Smooth muscle cell (in vitro differentiated cells): Measurements from ENCODE around the gene TMCO2. TPM values are rescaled to one million over a fixed set of nuclear protein-coding genes. Genes with fewer than 3 reads are reported as not detected.
"Not testable (repeated sequence)": the region's sequence is repeated elsewhere in the genome, so short reads cannot be mapped to it uniquely, and the experiment has no call there.

Source experiments
- DNase-seq: peaks from one replicate; lab custom pipeline; 2025; ENCODE audit not compliant: unreplicated experiment; lab: John Stamatoyannopoulos, UW
- H2AFZ ChIP-seq: fragments of 200-600 bp; sonication (generic); 2 replicates; pipeline ENCODE4 v1.6.0; 2016; ENCODE audit warnings: antibody characterized with exemption, low read depth, mild to moderate bottlenecking
- H3F3A ChIP-seq: fragments of 200-600 bp; sonication (generic); 2 replicates; pipeline ENCODE4 v1.6.0; 2017; ENCODE audit warnings: antibody characterized with exemption, low read depth
- H3K27ac ChIP-seq: fragments of 200-600 bp; sonication (generic); 2 replicates; pipeline ENCODE4 v1.5.1; 2016; ENCODE audit warnings: low read depth, mild to moderate bottlenecking
- H3K27me3 ChIP-seq: fragments of 200-600 bp; sonication (generic); 2 replicates; pipeline ENCODE4 v1.6.1; 2016; ENCODE audit warnings: low read depth, mild to moderate bottlenecking
- H3K36me3 ChIP-seq: fragments of 200-600 bp; sonication (generic); 2 replicates; pipeline ENCODE4 v1.5.1; 2016; ENCODE audit warnings: low read depth
- H3K4me1 ChIP-seq: fragments of 200-600 bp; sonication (generic); 2 replicates; pipeline ENCODE4 v1.5.1; 2016; ENCODE audit warnings: low read depth
- H3K4me2 ChIP-seq: fragments of 200-600 bp; sonication (generic); 2 replicates; pipeline ENCODE4 v1.6.0; 2016; ENCODE audit warnings: mild to moderate bottlenecking
- H3K4me3 ChIP-seq: fragments of 200-600 bp; sonication (generic); 2 replicates; pipeline ENCODE4 v1.5.1; 2016; ENCODE audit warnings: mild to moderate bottlenecking
- H3K79me2 ChIP-seq: fragments of 200-600 bp; sonication (generic); 2 replicates; pipeline ENCODE4 v1.6.0; 2016; ENCODE audit warnings: low read depth, mild to moderate bottlenecking
- H3K9ac ChIP-seq: fragments of 200-600 bp; sonication (generic); 2 replicates; pipeline ENCODE4 v1.6.0; 2016; ENCODE audit warnings: low read depth
- H3K9me3 ChIP-seq: fragments of 200-600 bp; sonication (generic); replicated peaks from 2 replicates; pipeline ENCODE4 v1.5.1; 2016; ENCODE audit warnings: low read depth
- H4K20me1 ChIP-seq: fragments of 200-600 bp; sonication (generic); 2 replicates; pipeline ENCODE4 v1.6.0; 2016; ENCODE audit warnings: low read depth
- WGBS: methylation state at CpG from one replicate; pipeline ENCODE4 v1.1.7; 2016; ENCODE audit warnings: low lambda C conversion rate; 5-methylcytosine and 5-hydroxymethylcytosine counted together
- polyA plus RNA-seq: library from polyadenylated mRNA; unstranded; fragments of >200 nt; fragmentation: Nextera tagmentation; extraction: Ambion mirVana; gene quantifications from 2 replicates; pipeline ENCODE4 v1.2.1, GENCODE V29; 2016
- total RNA-seq: library from RNA; depleted of rRNA; stranded (reverse); fragments of >200 nt; gene quantifications from 2 replicates; pipeline ENCODE4 v1.2.3, GENCODE V29; 2014
- TF ChIP-seq, protein P1 (sequence below): fragments of 200-600 bp; sonication (generic); IDR thresholded peaks from 2 replicates; pipeline ENCODE4 v1.5.1; 2017; ENCODE audit warnings: borderline replicate concordance, mild to moderate bottlenecking, antibody characterized with exemption; ENCODE audit not compliant: insufficient read depth, poor library complexity, severe bottlenecking

The TMCO2 gene
- total and polyA plus RNA-seq, 2 experiments from 2014 or later = not detected

GRCh38 chr1:40218333-40218732, 29.4 kb upstream of the TMCO2 start:
- Histone ChIP-seq H4K20me1 (peaks cover 75% of the 10 kb centered on the region), H3K27me3 (no peaks in the 10 kb centered on the region), H3K9me3 (no peaks in the 10 kb centered on the region), H3K27ac (no peak overlapping the region), H3K9ac (no peak overlapping the region), H2AFZ (no peak overlapping the region), H3K36me3 (no peaks in the 10 kb centered on the region), H3F3A (no peaks in the 10 kb centered on the region), H3K79me2 (peaks cover 30% of the 10 kb centered on the region), H3K4me3 (no peak overlapping the region), H3K4me2 (no peak overlapping the region), H3K4me1 (no peaks in the 10 kb centered on the region)
- TF ChIP-seq, protein P1, sequence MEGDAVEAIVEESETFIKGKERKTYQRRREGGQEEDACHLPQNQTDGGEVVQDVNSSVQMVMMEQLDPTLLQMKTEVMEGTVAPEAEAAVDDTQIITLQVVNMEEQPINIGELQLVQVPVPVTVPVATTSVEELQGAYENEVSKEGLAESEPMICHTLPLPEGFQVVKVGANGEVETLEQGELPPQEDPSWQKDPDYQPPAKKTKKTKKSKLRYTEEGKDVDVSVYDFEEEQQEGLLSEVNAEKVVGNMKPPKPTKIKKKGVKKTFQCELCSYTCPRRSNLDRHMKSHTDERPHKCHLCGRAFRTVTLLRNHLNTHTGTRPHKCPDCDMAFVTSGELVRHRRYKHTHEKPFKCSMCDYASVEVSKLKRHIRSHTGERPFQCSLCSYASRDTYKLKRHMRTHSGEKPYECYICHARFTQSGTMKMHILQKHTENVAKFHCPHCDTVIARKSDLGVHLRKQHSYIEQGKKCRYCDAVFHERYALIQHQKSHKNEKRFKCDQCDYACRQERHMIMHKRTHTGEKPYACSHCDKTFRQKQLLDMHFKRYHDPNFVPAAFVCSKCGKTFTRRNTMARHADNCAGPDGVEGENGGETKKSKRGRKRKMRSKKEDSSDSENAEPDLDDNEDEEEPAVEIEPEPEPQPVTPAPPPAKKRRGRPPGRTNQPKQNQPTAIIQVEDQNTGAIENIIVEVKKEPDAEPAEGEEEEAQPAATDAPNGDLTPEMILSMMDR = no peak
- no peak for DNase-seq
- WGBS = 98% methylated on average over 5 of the region's 5 CpGs

DNA sequence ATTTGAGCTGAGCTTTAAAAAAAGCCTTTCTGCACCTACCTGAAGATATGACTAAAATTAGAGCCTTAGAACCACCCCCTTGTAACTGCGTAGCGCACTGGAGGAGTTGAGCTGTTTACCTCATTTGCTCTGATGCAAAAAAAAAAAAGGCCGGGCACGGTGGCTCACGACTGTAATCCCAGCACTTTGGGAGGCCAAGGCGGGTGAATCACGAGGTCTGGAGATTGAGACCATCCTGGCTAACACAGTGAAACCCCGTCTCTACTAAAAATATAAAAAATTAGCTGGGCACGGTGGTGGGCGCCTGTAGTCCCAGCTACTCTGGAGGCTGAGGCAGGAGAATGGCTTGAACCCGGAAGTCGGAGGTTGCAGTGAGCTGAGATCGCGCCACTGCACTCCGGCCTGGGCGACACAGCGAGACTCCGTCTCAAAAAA, 26.2 kb upstream of the TMCO2 start:
- H3K4me2 ChIP-seq, H3K9me3 ChIP-seq, H2AFZ ChIP-seq, H3F3A ChIP-seq, H3K27me3 ChIP-seq, H3K4me1 ChIP-seq, H3K4me3 ChIP-seq, H3K27ac ChIP-seq, H3K9ac ChIP-seq, DNase-seq, H3K36me3 ChIP-seq: not testable (repeated sequence)
- Histone ChIP-seq H3K79me2 (peaks cover 39% of the 10 kb centered on the region), H4K20me1 (peaks cover 78% of the 10 kb centered on the region)
- WGBS = 93% methylated on average over 18 of the region's 18 CpGs

GRCh38 chr1:40221977-40222772, 25.6 kb upstream of the TMCO2 start:
- H3F3A ChIP-seq = no peaks in the 10 kb centered on the region
- no peaks in the 10 kb centered on the region for H3K4me1 ChIP-seq
- H3K27me3 ChIP-seq = no peaks in the 10 kb centered on the region
- 97% methylated on average over 3 of the region's 3 CpGs for WGBS
- H3K4me2 ChIP-seq = no peak overlapping the region
- DNase-seq = no peak
- no peak overlapping the region for H2AFZ ChIP-seq
- H3K9me3 ChIP-seq = no peaks in the 10 kb centered on the region
- TF ChIP-seq, protein P1 = no peak
- no peak overlapping the region for H3K27ac ChIP-seq
- H3K79me2 ChIP-seq = peaks cover 46% of the 10 kb centered on the region
- H3K9ac ChIP-seq = no peak overlapping the region
- H3K36me3 ChIP-seq = no peaks in the 10 kb centered on the region
- H3K4me3 ChIP-seq = no peak overlapping the region
- H4K20me1 ChIP-seq = peaks cover 78% of the 10 kb centered on the region

GRCh38 chr1:40224040-40224439, 23.7 kb upstream of the TMCO2 start:
- no peak overlapping the region for H3K27ac ChIP-seq
- no peaks in the 10 kb centered on the region for H3K36me3 ChIP-seq
- H3F3A ChIP-seq = no peaks in the 10 kb centered on the region
- no peak overlapping the region for H3K4me2 ChIP-seq
- H2AFZ ChIP-seq = no peak overlapping the region
- WGBS = 94% methylated on average over 6 of the region's 6 CpGs
- no peak for DNase-seq
- TF ChIP-seq, protein P1 = no peak
- no peaks in the 10 kb centered on the region for H3K9me3 ChIP-seq
- no peaks in the 10 kb centered on the region for H3K27me3 ChIP-seq
- H3K4me3 ChIP-seq = no peak overlapping the region
- H4K20me1 ChIP-seq = peaks cover 79% of the 10 kb centered on the region
- H3K4me1 ChIP-seq = no peaks in the 10 kb centered on the region
- no peak overlapping the region for H3K9ac ChIP-seq
- peaks cover 33% of the 10 kb centered on the region for H3K79me2 ChIP-seq
